H7 (cell line): ENCODE data around the gene PRKCH. TPM values are rescaled to one million over a fixed set of nuclear protein-coding genes. Genes with fewer than 3 reads are reported as not detected.

Experiments used
- DNase-seq: peaks from one replicate; pipeline ENCODE4 v3.0.0; 2012
- H3K27me3 ChIP-seq: 2 replicates; pipeline ENCODE4 v1.6.0; 2011; ENCODE audit warnings: mild to moderate bottlenecking, low read length; ENCODE audit not compliant: control insufficient read depth, insufficient read depth
- H3K36me3 ChIP-seq: replicated peaks from 2 replicates; pipeline ENCODE4 v1.5.1; 2011; ENCODE audit warnings: low read length; ENCODE audit not compliant: control insufficient read depth, insufficient read depth
- H3K4me3 ChIP-seq: 2 replicates; pipeline ENCODE4 v1.5.1; 2011; ENCODE audit warnings: low read depth, mild to moderate bottlenecking, control low read depth, low read length, moderate library complexity; ENCODE audit not compliant: insufficient read depth
- total RNA-seq: library from RNA; depleted of rRNA; stranded (reverse); fragments of >200 nt; shearing (Covaris generic); gene quantifications from 2 replicates; pipeline ENCODE4 v1.2.3, GENCODE V29; 2014

PRKCH gene
- total RNA-seq, 1 experiment from 2014 or later = 6.3 TPM

DNA sequence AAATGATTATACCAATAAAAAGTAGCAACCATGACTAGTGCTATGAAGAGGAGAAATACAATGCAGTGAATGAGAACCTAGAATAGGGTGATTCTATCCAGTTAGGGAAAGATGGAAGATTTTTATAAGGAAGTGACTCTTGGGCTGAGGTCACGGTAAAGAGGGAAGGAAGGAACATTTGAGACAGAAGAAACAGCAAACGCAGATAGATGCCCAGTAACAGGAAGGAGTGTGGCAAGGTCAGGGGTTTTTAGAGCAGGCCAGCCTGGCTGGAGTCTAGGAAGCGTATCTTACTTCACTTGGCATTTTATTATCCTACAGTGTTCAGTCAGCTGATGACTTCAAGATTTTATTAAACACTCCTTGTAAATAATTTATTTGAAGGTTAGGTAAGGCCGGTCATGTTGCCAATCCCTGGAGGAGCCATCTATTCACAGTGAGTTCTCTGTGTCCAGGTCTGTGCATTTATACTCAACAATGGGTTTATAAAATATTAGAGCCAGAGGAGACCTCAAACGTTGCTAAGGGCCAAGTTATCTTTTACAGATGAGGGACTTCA, 170.6 kb downstream of the PRKCH start:
- Histone ChIP-seq H3K36me3 (no peaks in the 10 kb centered on the region), H3K4me3 (no peak overlapping the region), H3K27me3 (no peaks in the 10 kb centered on the region)
- DNase-seq = no peak

DNA sequence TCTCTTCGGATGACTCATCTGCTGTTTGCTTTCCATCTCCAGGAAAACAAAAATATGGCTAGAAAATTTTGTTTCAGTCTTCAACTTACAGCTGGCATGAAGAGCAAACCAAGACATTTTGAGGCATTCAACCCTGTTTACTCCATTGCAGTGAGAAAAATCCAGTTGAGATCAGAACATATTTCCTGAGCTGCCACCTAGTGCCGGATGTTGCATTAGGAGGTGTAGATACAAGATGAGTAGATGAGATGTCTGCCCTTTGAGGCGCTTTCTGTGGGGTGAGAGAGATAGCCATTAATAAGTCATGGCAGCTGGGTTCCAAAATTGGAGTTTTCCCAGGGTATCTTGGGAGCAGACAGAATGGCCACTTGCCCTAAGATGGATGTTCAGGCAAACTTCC, 171.1 kb downstream of the PRKCH start:
- no peaks in the 10 kb centered on the region for H3K36me3 ChIP-seq

DNA sequence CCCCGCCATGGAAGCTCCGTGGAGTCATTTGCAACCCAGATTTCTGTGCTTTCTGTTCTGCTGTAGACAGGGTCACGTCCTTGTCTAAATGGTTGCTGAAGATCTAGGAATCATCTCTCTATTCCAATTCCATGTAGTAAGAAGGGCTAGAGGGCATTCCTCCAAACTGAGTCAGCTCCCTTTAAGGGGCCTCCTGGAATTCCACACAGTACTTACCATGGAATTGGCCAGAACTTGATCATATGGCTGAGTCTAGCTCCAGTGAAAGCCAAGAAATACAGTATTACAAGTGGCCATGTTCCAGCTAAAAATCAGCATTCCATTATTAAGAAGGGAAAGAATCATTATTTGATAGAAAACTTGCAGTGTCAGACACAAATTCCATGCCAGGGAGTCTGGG, 171.9 kb downstream of the PRKCH start:
- DNase-seq = no peak
- H3K36me3 ChIP-seq = no peaks in the 10 kb centered on the region
- no peak overlapping the region for H3K4me3 ChIP-seq
- no peaks in the 10 kb centered on the region for H3K27me3 ChIP-seq

More for the DNA sequence above, 171.1 kb downstream of the PRKCH start:
- H3K27me3 ChIP-seq = no peaks in the 10 kb centered on the region
- DNase-seq = no peak
- H3K4me3 ChIP-seq = no peak overlapping the region

GRCh38 chr14:61494018-61494417, 172.6 kb downstream of the PRKCH start:
- Histone ChIP-seq H3K27me3 (no peaks in the 10 kb centered on the region), H3K4me3 (no peak overlapping the region), H3K36me3 (no peaks in the 10 kb centered on the region)
- no peak for DNase-seq

GRCh38 chr14:61495809-61496208, 174.4 kb downstream of the PRKCH start:
- DNase-seq = no peak
- H3K36me3 ChIP-seq = no peaks in the 10 kb centered on the region
- H3K27me3 ChIP-seq = no peaks in the 10 kb centered on the region
- no peak overlapping the region for H3K4me3 ChIP-seq

DNA sequence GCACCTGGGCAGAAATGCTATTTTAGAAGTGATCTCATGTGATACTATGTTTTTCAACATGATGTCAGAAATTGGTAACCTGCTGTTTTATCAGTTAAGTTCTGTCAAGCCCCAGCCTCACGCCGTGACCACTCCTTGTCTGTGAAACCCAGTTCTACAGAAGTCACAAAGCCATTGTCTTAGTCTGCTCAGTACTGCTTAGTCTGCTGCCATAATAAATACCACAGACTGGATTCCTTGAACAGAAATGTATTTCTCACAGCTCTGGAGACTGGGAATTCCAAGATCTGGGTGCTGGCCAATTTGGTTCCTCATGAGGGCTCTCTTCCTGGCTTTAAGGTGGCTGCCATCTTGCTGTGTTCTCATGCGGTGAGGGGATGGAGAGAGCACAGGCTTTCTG, 176.9 kb downstream of the PRKCH start:
- no peak for DNase-seq
- Histone ChIP-seq H3K27me3 (no peaks in the 10 kb centered on the region), H3K36me3 (no peaks in the 10 kb centered on the region), H3K4me3 (no peak overlapping the region)

DNA sequence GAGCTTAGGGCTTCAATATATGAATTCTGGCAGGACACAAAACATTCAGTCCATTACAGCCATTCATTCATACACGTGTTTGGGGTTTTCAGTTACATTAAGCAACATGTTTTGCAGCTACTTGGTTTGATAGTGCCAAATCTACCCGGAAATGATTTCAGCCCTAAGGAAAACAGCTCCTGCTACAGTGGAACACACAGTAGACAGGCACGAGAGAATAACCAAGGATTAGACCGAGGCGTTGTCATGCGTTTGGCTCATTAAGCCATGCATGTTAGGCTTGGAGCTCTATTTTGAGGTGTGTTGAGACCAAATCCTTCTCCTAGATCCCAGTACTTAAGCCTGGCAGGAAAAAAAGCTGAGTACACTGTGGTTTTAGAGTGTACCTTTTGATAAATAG, 177.4 kb downstream of the PRKCH start:
- DNase-seq = no peak
- Histone ChIP-seq H3K36me3 (no peaks in the 10 kb centered on the region), H3K4me3 (no peak overlapping the region), H3K27me3 (no peaks in the 10 kb centered on the region)

- DNase-seq = no peak
- no peak overlapping the region for H3K4me3 ChIP-seq
Observed at GRCh38 chr14:61499991-61500390, 178.6 kb downstream of the PRKCH start.

GRCh38 chr14:61501714-61502458, 180.5 kb downstream of the PRKCH start:
- Histone ChIP-seq H3K4me3 (no peak overlapping the region), H3K36me3 (no peaks in the 10 kb centered on the region), H3K27me3 (no peaks in the 10 kb centered on the region)
- no peak for DNase-seq

More at GRCh38 chr14:61499991-61500390, 178.6 kb downstream of the PRKCH start:
- Histone ChIP-seq H3K36me3 (no peaks in the 10 kb centered on the region), H3K27me3 (no peaks in the 10 kb centered on the region)

GRCh38 chr14:61502459-61503093, 181.2 kb downstream of the PRKCH start:
- DNase-seq = peak; percentile 36
- H3K36me3 ChIP-seq = no peaks in the 10 kb centered on the region
- H3K4me3 ChIP-seq = no peak overlapping the region
- H3K27me3 ChIP-seq = no peaks in the 10 kb centered on the region

- H3K4me3 ChIP-seq = no peak overlapping the region
- H3K27me3 ChIP-seq = no peaks in the 10 kb centered on the region; the same call in 1 of the 2 replicates
- no peaks in the 10 kb centered on the region for H3K36me3 ChIP-seq
- DNase-seq = no peak
Observed at GRCh38 chr14:61503167-61503801, 181.9 kb downstream of the PRKCH start.

DNA sequence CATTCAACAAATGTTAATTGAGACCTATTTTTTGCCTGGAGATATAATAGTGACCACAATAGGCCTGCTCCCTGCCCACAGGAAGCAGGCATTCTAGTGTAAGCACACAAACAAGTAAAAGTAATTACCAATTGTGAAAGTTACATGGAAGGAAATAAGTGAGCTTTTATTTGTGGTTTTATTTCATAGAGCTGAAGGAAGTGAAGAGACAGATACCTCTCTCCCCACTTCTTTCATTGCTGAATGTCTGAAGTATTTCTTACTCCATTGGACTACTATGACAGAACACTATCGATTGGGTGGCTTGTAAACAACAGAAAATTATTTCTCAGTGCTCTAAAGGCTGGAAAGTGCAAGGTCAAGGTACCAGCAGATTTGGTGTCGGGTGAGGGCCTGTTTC, 183.5 kb downstream of the PRKCH start:
- H3K27me3 ChIP-seq = no peaks in the 10 kb centered on the region; the same call in 1 of the 2 replicates
- no peak overlapping the region for H3K4me3 ChIP-seq
- H3K36me3 ChIP-seq = no peaks in the 10 kb centered on the region
- no peak for DNase-seq

- DNase-seq = no peak
- no peaks in the 10 kb centered on the region for H3K36me3 ChIP-seq
- no peaks in the 10 kb centered on the region; the same call in 1 of the 2 replicates for H3K27me3 ChIP-seq
- no peak overlapping the region for H3K4me3 ChIP-seq
Observed at GRCh38 chr14:61505815-61506809, 184.7 kb downstream of the PRKCH start.

GRCh38 chr14:61508526-61508925, 187.1 kb downstream of the PRKCH start:
- Histone ChIP-seq H3K4me3 (no peak overlapping the region), H3K27me3 (no peaks in the 10 kb centered on the region; the same call in 1 of the 2 replicates), H3K36me3 (no peaks in the 10 kb centered on the region)
- DNase-seq = no peak
